MM.1S (cell line): Measurements from ENCODE around the gene FSHB.

ENCODE experiments used
- DNase-seq: peaks from one replicate; pipeline ENCODE4 v3.0.0-alpha.2; 2015
- H2AFZ ChIP-seq: fragments of 300-600 bp; sonication (generic); 2 replicates; pipeline ENCODE4 v1.6.0; 2016; ENCODE audit warnings: antibody characterized with exemption, low read length
- H3F3A ChIP-seq: fragments of 300-600 bp; sonication (generic); 2 replicates; pipeline ENCODE4 v1.6.1; 2016; ENCODE audit warnings: mild to moderate bottlenecking, antibody characterized with exemption, low read length, moderate library complexity, mixed read lengths; ENCODE audit not compliant: insufficient read depth
- H3K27ac ChIP-seq: fragments of 300-600 bp; sonication (generic); 2 replicates; pipeline ENCODE4 v1.5.1; 2016; ENCODE audit warnings: mild to moderate bottlenecking, low read length
- H3K27me3 ChIP-seq: fragments of 300-600 bp; sonication (generic); replicated peaks from 2 replicates; pipeline ENCODE4 v1.6.0; 2016; ENCODE audit warnings: low read length; ENCODE audit not compliant: insufficient read depth
- H3K36me3 ChIP-seq: fragments of 300-600 bp; sonication (generic); replicated peaks from 2 replicates; pipeline ENCODE4 v1.6.1; 2016; ENCODE audit warnings: mild to moderate bottlenecking, low read length, mixed read lengths; ENCODE audit not compliant: insufficient read depth
- H3K4me1 ChIP-seq: fragments of 300-600 bp; sonication (generic); 2 replicates; pipeline ENCODE4 v1.6.1; 2016; ENCODE audit warnings: low read length, mixed read lengths
- H3K4me2 ChIP-seq: fragments of 300-600 bp; sonication (generic); 2 replicates; pipeline ENCODE4 v1.6.0; 2016; ENCODE audit warnings: low read depth, low read length
- H3K4me3 ChIP-seq: fragments of 300-600 bp; sonication (generic); 2 replicates; pipeline ENCODE4 v1.5.1; 2016; ENCODE audit warnings: low read length, mixed read lengths
- H3K79me2 ChIP-seq: fragments of 300-600 bp; sonication (generic); 2 replicates; pipeline ENCODE4 v1.6.1; 2016; ENCODE audit warnings: mixed run types, low read length, mixed read lengths
- H3K9ac ChIP-seq: fragments of 300-600 bp; sonication (generic); 2 replicates; pipeline ENCODE4 v1.6.1; 2016; ENCODE audit warnings: low read length, mixed read lengths
- H3K9me2 ChIP-seq: fragments of 300-600 bp; sonication (generic); replicated peaks from 2 replicates; pipeline ENCODE4 v1.6.1; 2016; ENCODE audit warnings: mild to moderate bottlenecking, low read length, mixed read lengths; ENCODE audit not compliant: insufficient read depth
- H3K9me3 ChIP-seq: fragments of 300-600 bp; sonication (generic); replicated peaks from 2 replicates; pipeline ENCODE4 v1.6.1; 2016; ENCODE audit warnings: mild to moderate bottlenecking, low read length, mixed read lengths; ENCODE audit not compliant: insufficient read depth
- H4K20me1 ChIP-seq: fragments of 300-600 bp; sonication (generic); 2 replicates; pipeline ENCODE4 v1.6.1; 2016; ENCODE audit warnings: mild to moderate bottlenecking, low read length, moderate library complexity, mixed read lengths; ENCODE audit not compliant: insufficient read depth
- EZH2 ChIP-seq: fragments of 300-600 bp; sonication (generic); optimal IDR thresholded peaks from 2 replicates; pipeline ENCODE3; 2017; ENCODE audit warnings: low read depth, mild to moderate bottlenecking, antibody characterized with exemption, low read length, mixed read lengths
- EZH2phosphoT487 ChIP-seq: fragments of 300-600 bp; sonication (generic); IDR thresholded peaks from 2 replicates; pipeline ENCODE4 v1.6.1; 2018; ENCODE audit warnings: antibody characterized with exemption, low read length
- TF ChIP-seq, protein P1 (sequence below): fragments of 300-600 bp; sonication (generic); IDR thresholded peaks from 2 replicates; pipeline ENCODE4 v1.5.1; 2016; ENCODE audit warnings: antibody characterized with exemption, low read length, mixed read lengths

FSHB gene

DNA sequence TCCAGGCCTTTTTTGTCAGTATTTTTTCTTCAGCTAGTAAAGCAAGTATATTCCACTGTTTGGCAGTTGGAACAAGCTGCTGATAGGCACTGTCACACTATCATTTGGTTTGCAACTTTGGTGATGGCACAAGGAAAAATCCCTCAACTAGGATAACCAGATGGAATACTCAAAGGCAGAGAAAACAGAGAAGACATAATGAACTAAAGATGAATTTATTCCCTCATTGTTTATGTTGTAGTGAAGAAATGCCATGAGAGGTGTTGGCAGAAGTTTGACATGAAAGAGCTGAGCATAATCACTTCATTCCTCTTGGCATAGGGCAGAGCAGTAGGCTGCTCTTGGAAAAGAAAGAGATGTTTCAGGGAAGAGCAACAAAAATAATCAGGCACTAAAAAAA, 39.9 kb downstream of the FSHB start:
- Histone ChIP-seq H3K9ac (no peak overlapping the region), H3K27ac (no peak overlapping the region), H3K27me3 (no peaks in the 10 kb centered on the region), H3K36me3 (no peaks in the 10 kb centered on the region), H3K4me3 (no peak overlapping the region), H3K9me2 (no peaks in the 10 kb centered on the region), H3K9me3 (no peaks in the 10 kb centered on the region), H3K4me1 (no peaks in the 10 kb centered on the region), H3K4me2 (no peak overlapping the region), H4K20me1 (no peaks in the 10 kb centered on the region), H3K79me2 (no peaks in the 10 kb centered on the region), H3F3A (no peaks in the 10 kb centered on the region), H2AFZ (no peak overlapping the region)
- DNase-seq = no peak
- TF ChIP-seq, protein P1, sequence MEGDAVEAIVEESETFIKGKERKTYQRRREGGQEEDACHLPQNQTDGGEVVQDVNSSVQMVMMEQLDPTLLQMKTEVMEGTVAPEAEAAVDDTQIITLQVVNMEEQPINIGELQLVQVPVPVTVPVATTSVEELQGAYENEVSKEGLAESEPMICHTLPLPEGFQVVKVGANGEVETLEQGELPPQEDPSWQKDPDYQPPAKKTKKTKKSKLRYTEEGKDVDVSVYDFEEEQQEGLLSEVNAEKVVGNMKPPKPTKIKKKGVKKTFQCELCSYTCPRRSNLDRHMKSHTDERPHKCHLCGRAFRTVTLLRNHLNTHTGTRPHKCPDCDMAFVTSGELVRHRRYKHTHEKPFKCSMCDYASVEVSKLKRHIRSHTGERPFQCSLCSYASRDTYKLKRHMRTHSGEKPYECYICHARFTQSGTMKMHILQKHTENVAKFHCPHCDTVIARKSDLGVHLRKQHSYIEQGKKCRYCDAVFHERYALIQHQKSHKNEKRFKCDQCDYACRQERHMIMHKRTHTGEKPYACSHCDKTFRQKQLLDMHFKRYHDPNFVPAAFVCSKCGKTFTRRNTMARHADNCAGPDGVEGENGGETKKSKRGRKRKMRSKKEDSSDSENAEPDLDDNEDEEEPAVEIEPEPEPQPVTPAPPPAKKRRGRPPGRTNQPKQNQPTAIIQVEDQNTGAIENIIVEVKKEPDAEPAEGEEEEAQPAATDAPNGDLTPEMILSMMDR = no peak
- TF ChIP-seq EZH2 (no peak), EZH2phosphoT487 (no peak)

DNA sequence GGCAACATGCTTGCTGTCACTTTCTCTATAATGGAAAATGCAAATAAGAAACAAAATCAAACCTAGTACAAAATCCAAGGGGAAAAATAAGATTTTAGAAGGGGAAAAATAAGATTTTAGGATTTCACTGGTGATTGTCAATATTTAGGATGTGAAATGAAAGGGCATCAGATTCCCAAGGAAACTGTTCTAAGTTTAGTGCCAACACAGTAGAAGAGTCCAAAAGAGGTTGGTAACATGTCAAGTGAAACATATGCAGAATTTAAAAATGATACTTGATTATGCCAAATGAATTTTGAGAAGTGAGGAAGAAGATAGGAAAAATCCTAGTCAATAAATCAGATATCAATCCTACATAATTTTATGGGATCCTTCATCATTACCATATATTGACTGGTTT, 46.4 kb downstream of the FSHB start:
- Histone ChIP-seq H3K27ac (no peak overlapping the region), H4K20me1 (no peaks in the 10 kb centered on the region), H3K4me3 (no peak overlapping the region), H2AFZ (no peak overlapping the region), H3K4me2 (no peak overlapping the region), H3K79me2 (no peaks in the 10 kb centered on the region), H3K27me3 (no peaks in the 10 kb centered on the region), H3F3A (no peaks in the 10 kb centered on the region), H3K9ac (no peak overlapping the region), H3K9me2 (no peaks in the 10 kb centered on the region), H3K9me3 (no peaks in the 10 kb centered on the region), H3K36me3 (no peaks in the 10 kb centered on the region), H3K4me1 (peaks cover 12% of the 10 kb centered on the region)
- DNase-seq = no peak
- no peak for TF ChIP-seq EZH2phosphoT487
- TF ChIP-seq, protein P1 = no peak
- no peak for TF ChIP-seq EZH2

DNA sequence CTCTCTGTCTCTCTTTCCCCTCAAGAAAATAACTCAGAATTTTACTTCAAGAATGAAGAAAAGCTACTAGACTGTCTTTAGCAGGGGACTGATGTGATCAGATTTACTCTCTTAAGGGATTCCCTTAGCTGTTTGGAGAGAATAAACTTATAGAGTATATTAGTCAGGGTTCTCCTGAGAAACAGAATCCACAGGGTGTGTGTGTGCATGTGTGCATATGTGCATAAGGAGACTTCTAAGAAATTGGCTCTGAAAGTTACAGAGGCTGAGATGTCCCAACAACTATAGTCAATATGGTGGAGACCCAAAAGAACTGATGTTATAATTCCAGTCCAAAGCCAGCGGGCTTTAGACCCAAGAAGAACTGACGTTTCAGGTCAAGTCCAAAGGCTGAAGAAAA, 49.0 kb downstream of the FSHB start:
- DNase-seq = no peak
- TF ChIP-seq EZH2phosphoT487 (no peak), EZH2 (no peak)
- TF ChIP-seq, protein P1 = no peak
- Histone ChIP-seq H3K9me3 (no peaks in the 10 kb centered on the region), H3K4me2 (no peak overlapping the region), H3K4me1 (peaks cover 18% of the 10 kb centered on the region), H3K27me3 (no peaks in the 10 kb centered on the region), H3K27ac (no peak overlapping the region), H3K9me2 (no peaks in the 10 kb centered on the region), H3K4me3 (no peak overlapping the region), H3K36me3 (no peaks in the 10 kb centered on the region), H3F3A (no peaks in the 10 kb centered on the region), H2AFZ (no peak overlapping the region), H4K20me1 (no peaks in the 10 kb centered on the region), H3K9ac (no peak overlapping the region), H3K79me2 (no peaks in the 10 kb centered on the region)
